DND-41 (cell line): Measurements from ENCODE around the gene KRT7.

Source experiments
- ATAC-seq: fragments of 200-7000 bp; cut with Tn5 transposase; 3 replicates; pipeline ENCODE4 v1.9.1; 2021; ENCODE audit warnings: low read depth; ENCODE audit not compliant: insufficient read depth
- DNase-seq: peaks from one replicate; pipeline ENCODE4 v3.0.0-alpha.2; 2020
- H2AFZ ChIP-seq: 2 replicates; pipeline ENCODE4 v1.6.0; 2012; ENCODE audit warnings: low read depth, low read length
- H3K27ac ChIP-seq: 2 replicates; pipeline ENCODE4 v1.5.1; 2012; ENCODE audit warnings: low read length, inconsistent platforms
- H3K27me3 ChIP-seq: fragments of 200-600 bp; sonication (generic); 2 replicates; pipeline ENCODE4 v1.6.0; 2012; ENCODE audit warnings: low read length, mild to moderate bottlenecking, inconsistent platforms; ENCODE audit not compliant: insufficient read depth, poor library complexity
- H3K36me3 ChIP-seq: 2 replicates; pipeline ENCODE4 v1.5.1; 2012; ENCODE audit warnings: low read length, inconsistent platforms; ENCODE audit not compliant: insufficient read depth
- H3K4me1 ChIP-seq: 2 replicates; pipeline ENCODE4 v1.5.1; 2012; ENCODE audit warnings: mild to moderate bottlenecking, low read length; ENCODE audit not compliant: insufficient read depth
- H3K4me2 ChIP-seq: 2 replicates; pipeline ENCODE4 v1.6.0; 2012; ENCODE audit warnings: mild to moderate bottlenecking, moderate library complexity, low read length, inconsistent platforms; ENCODE audit not compliant: insufficient read depth
- H3K4me3 ChIP-seq, 2 experiments: fragments of 200-600 bp in 1 of 2; shearing (Covaris generic) in 1 of 2; 2 replicates each; pipeline ENCODE4 v1.5.1; 2012 to 2016; ENCODE audit warnings: inconsistent platforms in 2 of 2, low read length in 2 of 2, mild to moderate bottlenecking in 2 of 2, low read depth in 1 of 2, moderate library complexity in 1 of 2
- H3K79me2 ChIP-seq: 2 replicates; pipeline ENCODE4 v1.6.0; 2012; ENCODE audit warnings: low read length, inconsistent platforms; ENCODE audit not compliant: insufficient read depth
- H3K9ac ChIP-seq: 2 replicates; pipeline ENCODE4 v1.6.0; 2012; ENCODE audit warnings: low read depth, mild to moderate bottlenecking, inconsistent platforms, low read length, moderate library complexity
- H3K9me3 ChIP-seq: 2 replicates; pipeline ENCODE4 v1.5.1; 2012; ENCODE audit warnings: low read length, moderate library complexity, mild to moderate bottlenecking, inconsistent platforms; ENCODE audit not compliant: insufficient read depth, severe bottlenecking
- H4K20me1 ChIP-seq: 2 replicates; pipeline ENCODE4 v1.6.0; 2012; ENCODE audit warnings: low read length; ENCODE audit not compliant: insufficient read depth
- EZH2 ChIP-seq: IDR thresholded peaks from 3 replicates; pipeline ENCODE4 v1.6.1; 2012; ENCODE audit warnings: borderline replicate concordance, low read depth, mild to moderate bottlenecking, moderate library complexity, low read length, inconsistent platforms; ENCODE audit not compliant: severe bottlenecking
- TF ChIP-seq, protein P1 (sequence below): IDR thresholded peaks from 2 replicates; pipeline ENCODE4 v1.5.1; 2012; ENCODE audit warnings: borderline replicate concordance, low read length, moderate library complexity, mild to moderate bottlenecking; ENCODE audit not compliant: poor library complexity, severe bottlenecking; ENCODE audit errors: extremely low read depth

KRT7 gene

GRCh38 chr12:52245259-52245961, 12.4 kb downstream of the KRT7 start:
- H4K20me1 ChIP-seq, result 0 out of 2 replicates have a peak, but pooled peaks cover 5% of the 10 kb centered on the region
- H3K9me3 ChIP-seq, result no peaks in the 10 kb centered on the region
- H3K4me1 ChIP-seq, result no peaks in the 10 kb centered on the region
- no peak overlapping the region for H3K9ac ChIP-seq
- ATAC-seq (no peak), DNase-seq (no peak)
- H3K4me3 ChIP-seq, result no peak overlapping the region
- peaks cover 6% of the 10 kb centered on the region for H3K27me3 ChIP-seq
- no peak overlapping the region for H3K27ac ChIP-seq
- H3K79me2 ChIP-seq, result no peaks in the 10 kb centered on the region
- TF ChIP-seq, protein P1, sequence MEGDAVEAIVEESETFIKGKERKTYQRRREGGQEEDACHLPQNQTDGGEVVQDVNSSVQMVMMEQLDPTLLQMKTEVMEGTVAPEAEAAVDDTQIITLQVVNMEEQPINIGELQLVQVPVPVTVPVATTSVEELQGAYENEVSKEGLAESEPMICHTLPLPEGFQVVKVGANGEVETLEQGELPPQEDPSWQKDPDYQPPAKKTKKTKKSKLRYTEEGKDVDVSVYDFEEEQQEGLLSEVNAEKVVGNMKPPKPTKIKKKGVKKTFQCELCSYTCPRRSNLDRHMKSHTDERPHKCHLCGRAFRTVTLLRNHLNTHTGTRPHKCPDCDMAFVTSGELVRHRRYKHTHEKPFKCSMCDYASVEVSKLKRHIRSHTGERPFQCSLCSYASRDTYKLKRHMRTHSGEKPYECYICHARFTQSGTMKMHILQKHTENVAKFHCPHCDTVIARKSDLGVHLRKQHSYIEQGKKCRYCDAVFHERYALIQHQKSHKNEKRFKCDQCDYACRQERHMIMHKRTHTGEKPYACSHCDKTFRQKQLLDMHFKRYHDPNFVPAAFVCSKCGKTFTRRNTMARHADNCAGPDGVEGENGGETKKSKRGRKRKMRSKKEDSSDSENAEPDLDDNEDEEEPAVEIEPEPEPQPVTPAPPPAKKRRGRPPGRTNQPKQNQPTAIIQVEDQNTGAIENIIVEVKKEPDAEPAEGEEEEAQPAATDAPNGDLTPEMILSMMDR, result no peak
- no peak for TF ChIP-seq EZH2
- no peak overlapping the region for H2AFZ ChIP-seq
- H3K36me3 ChIP-seq, result no peaks in the 10 kb centered on the region
- H3K4me2 ChIP-seq, result no peak overlapping the region

DNA sequence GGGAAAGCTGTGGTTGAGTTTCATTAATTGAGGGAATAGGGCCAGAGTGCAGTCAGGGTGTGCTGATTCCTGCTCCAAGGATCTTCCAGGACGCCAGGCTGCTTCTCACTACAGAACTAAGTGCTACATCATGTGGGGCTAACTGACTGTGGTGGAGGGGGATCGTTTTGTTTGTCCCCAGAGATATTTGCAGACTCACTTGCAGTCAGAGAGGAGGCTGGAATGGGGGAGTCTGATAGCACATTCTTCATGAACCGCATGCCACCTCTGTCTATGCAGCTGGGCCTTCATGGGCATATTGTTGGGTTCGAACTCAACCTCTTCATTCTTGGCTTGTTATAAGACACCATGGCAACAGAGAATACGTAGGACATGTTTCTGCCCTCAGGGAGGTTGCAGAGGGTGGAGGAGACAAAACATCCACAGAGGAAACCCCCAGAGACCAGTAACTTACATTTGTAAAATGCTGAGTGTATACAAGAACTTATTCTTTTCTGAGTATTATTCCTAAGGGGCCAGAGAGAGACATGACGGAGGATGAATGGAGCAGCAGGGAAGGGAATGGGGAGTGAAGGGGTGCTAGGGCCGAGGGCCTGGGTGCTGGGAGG, 13.0 kb downstream of the KRT7 start:
- Histone ChIP-seq H3K27me3 (peaks cover 6% of the 10 kb centered on the region), H3K36me3 (no peaks in the 10 kb centered on the region), H3K4me2 (no peak overlapping the region), H3K9me3 (no peaks in the 10 kb centered on the region), H3K27ac (no peak overlapping the region), H3K4me1 (no peaks in the 10 kb centered on the region), H3K79me2 (no peaks in the 10 kb centered on the region), H4K20me1 (0 out of 2 replicates have a peak, but pooled peaks cover 5% of the 10 kb centered on the region), H3K4me3 (no peak overlapping the region), H3K9ac (no peak overlapping the region), H2AFZ (no peak overlapping the region)
- no peak for DNase-seq
- ATAC-seq, result no peak
- TF ChIP-seq, protein P1, result no peak
- no peak for TF ChIP-seq EZH2

DNA sequence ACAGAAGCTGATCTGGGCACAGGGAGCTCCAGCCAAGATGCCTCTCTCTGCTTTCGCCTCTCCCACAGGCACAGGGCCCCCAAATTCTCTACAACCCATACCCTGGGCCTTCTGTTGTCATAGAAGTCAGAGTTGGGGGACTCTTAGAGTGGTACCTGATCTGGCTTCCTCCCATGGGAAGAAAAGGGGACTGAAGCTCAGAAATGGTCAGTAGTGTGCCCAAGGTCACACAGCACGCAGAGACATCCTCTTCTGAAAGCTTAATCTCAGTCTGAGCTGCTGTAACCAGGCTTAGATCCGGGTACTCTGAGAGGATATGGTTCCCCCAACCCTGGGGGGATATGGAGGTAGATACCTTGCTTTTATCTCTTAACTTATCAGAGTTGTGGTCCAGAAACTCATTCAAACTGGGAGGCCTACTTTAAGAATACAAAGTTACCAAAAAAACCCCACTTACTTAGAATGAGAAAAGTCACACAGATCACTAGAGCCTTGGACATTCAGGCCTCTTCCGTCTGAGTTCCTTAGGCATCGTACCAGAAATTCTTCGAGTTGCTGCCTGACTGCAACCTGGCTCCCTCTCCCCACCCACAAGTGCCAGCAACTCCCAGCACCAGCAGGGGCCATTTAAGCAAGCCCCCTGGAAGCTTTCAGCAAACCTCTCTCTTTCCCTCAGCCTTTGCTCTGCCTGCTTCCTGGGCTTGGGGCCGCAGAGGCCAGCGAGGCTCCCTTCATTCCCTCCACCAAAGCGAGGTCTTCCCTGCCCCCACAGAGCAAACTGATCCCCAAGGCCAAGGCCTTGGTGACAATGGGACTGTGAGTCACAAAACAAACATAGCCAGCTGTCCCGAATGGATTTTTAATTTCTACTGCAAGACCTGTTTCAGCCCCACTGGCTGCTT, 13.9 kb downstream of the KRT7 start:
- TF ChIP-seq EZH2, result no peak
- TF ChIP-seq, protein P1, result no peak

More for the DNA sequence above, 13.9 kb downstream of the KRT7 start:
- H3K4me3 ChIP-seq, result no peak overlapping the region
- no peaks in the 10 kb centered on the region for H3K9me3 ChIP-seq
- ATAC-seq, result no peak
- no peak overlapping the region for H2AFZ ChIP-seq
- no peaks in the 10 kb centered on the region for H3K79me2 ChIP-seq
- no peak overlapping the region for H3K27ac ChIP-seq
- H3K9ac ChIP-seq, result no peak overlapping the region
- H3K4me2 ChIP-seq, result no peak overlapping the region
- H3K4me1 ChIP-seq, result no peaks in the 10 kb centered on the region
- no peaks in the 10 kb centered on the region for H3K36me3 ChIP-seq
- DNase-seq, result no peak
- H3K27me3 ChIP-seq, result peaks cover 6% of the 10 kb centered on the region
- H4K20me1 ChIP-seq, result 0 out of 2 replicates have a peak, but pooled peaks cover 5% of the 10 kb centered on the region
